NCI-H2196 treated with DMSO at 0.1 percent for 48 hours (cell line): ENCODE results near the gene DVL3.

Experiments used
- DNase-seq: peaks from one replicate; lab custom pipeline; 2025; ENCODE audit not compliant: unreplicated experiment; lab: John Stamatoyannopoulos, UW

Gene DVL3

DNA sequence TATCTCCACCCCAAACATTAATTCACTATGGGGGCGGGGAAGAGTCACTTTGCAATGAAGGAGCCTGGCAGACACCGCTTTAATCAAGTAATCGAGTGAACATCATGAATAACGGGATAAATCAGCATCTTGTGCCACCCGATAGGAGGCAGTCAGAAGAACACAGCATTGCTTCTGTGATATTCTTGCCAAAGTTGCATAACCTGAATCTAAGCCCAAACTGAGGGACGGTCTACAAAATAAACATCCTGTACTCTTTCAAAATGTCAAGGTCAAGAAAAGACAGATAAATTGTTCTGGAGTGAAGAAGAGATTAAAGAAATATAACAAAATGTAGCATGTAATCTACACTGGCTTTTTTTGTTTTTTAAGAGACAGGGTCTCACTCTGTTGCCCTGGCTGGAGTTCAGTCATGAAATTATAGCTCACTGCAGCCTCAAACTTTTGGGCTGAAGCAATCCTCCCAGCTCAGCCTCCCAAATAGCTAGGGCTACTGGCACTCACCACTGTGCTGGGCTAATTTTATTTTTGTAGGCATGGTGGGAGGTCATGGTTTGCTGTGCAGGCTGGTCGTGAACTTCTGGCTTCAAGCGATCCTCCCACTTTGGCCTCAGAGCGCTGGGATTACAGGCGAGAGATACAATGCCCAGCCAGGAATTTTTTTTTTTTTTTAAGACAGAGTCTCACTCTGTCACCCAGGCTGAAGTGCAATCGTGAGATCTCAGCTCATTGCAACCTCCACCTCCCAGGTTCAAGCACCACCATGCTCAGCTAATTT, 54.2 kb downstream of the DVL3 start:
- no peak for DNase-seq

DNA sequence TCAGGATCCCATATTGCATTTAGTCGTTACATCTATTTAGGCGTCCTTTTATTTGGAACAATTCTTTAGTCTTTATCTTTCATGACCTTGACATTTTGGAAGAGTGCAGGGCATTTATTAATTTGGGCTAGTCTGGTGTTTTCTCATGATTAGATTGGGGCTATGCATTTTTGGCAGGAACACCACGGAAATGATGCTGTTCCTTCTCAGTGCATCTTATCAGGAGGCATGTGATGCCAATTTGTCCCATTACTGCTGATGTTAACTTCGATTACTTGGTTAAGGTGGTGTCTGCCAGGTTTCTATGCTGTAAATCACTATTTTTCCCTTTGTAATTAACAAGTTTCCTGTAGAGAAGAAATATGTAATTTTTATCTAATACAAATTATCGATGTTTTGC, 56.1 kb downstream of the DVL3 start:
- no peak for DNase-seq

DNA sequence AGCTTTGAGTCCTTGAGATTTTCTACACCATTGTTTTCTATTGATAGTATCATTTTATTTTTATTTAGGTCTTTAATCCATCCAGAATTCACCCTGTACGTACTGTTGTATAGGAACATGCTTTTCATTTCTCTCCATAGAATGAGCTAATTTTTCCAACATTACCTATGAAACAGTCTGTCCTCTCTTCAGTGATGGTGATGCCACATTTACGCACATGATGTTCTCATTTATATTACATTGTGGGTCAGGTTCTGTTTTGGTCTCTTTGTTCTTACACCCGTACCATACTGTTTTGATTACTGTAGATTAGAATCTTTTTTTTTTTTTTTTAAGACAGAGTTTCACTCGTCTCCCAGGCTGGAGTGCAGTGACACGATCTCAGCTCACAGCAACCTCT, 56.5 kb downstream of the DVL3 start:
- DNase-seq: no peak

DNA sequence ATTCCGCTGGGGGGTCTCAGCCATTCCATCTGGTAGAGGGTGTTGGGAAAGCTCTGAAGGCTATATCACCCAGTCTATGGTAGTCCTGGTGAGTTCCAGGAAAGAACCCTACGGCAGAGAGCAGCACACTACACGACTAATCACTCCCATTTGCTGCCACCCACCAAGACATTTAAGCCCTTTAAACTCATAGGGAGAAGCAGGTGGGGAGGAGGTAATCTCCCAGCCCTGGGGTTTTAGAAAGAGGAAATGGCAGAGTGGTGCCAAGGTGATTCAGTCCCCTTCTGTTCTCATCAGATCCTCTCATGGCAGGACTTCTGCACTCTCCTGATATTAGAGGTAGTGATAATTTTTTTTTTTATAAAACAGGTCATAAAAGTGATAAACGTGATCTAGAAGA, 63.6 kb downstream of the DVL3 start:
- no peak for DNase-seq

DNA sequence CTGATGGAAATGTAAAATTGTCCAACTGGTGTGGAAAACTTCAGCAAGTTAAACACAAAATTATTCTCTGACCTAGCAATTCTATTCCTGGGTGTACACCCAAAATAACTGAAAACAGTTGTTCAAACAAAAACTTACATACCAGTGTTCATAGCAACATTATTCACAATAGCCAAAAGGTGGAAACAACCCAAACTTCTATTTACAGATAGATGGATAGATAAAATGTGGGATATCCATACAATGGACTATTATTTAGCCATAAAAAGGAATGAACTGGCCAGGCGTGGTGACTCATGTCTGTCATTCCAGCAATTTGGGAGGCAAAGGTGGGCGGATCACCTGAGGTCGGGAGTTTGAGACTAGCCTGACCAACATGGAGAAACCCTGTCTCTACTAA, 67.3 kb downstream of the DVL3 start:
- DNase-seq: no peak
